CD4-positive, alpha-beta memory T cell (primary cell): ENCODE measurements around the gene DALRD3. TPM values are rescaled to one million over a fixed set of nuclear protein-coding genes. Genes with fewer than 3 reads are reported as not detected.
A peak's percentile ranks its signal among the peaks of the same experiment; 100 is the strongest.
"Not testable (repeated sequence)": the region's sequence is repeated elsewhere in the genome, so short reads cannot be mapped to it uniquely, and the experiment has no call there.

Experiments
- CTCF ChIA-PET: fragments of 350-600 bp; sonication (Branson Sonifier 250); formaldehyde crosslinking; loops from one replicate; lab custom pipeline; 2021; ENCODE audit warnings: inconsistent platforms; ENCODE audit not compliant: partially characterized antibody; lab: Charles Lee
- POLR2A ChIA-PET: fragments of 350-600 bp; sonication (Branson Sonifier 250); formaldehyde crosslinking; loops from one replicate; lab custom pipeline; 2021; ENCODE audit not compliant: partially characterized antibody; lab: Charles Lee
- DNase-seq, 5 donors: peaks; one replicate each; pipeline versions ENCODE4 v3.0.0 to v3.0.0-alpha.2; 2020 to 2022; ENCODE audit warnings: mixed read lengths in 1 of 5
- H3K27ac ChIP-seq: one replicate; pipeline ENCODE4 v1.7.0; 2013; ENCODE audit warnings: low read depth, low read length
- H3K27me3 ChIP-seq: 2 replicates; pipeline ENCODE4 v1.7.0; 2013; ENCODE audit warnings: mild to moderate bottlenecking, low read length, moderate library complexity; ENCODE audit not compliant: insufficient read depth
- H3K36me3 ChIP-seq: 2 replicates; pipeline ENCODE4 v1.7.0; 2013; ENCODE audit warnings: mild to moderate bottlenecking, low read length, moderate library complexity; ENCODE audit not compliant: insufficient read depth
- H3K4me1 ChIP-seq: 2 replicates; pipeline ENCODE4 v1.7.0; 2013; ENCODE audit warnings: mild to moderate bottlenecking, low read length, moderate library complexity; ENCODE audit not compliant: insufficient read depth
- H3K4me3 ChIP-seq, 2 donors: one replicate each; pipeline ENCODE4 v1.7.0; 2013; ENCODE audit warnings: low read length in 2 of 2, mild to moderate bottlenecking in 1 of 2
- H3K9me3 ChIP-seq, 2 donors: one replicate each; pipeline ENCODE4 v1.7.0; 2013; ENCODE audit warnings: low read length in 2 of 2, control low read depth in 1 of 2; ENCODE audit not compliant: control insufficient read depth in 1 of 2
- H3K27ac Mint-ChIP-seq, 7 donors: one replicate each; pipeline ENCODE4 v1.8.0; 2020 to 2021; ENCODE audit warnings: mixed read lengths in 7 of 7, mild to moderate bottlenecking in 6 of 7, inconsistent platforms in 3 of 7, moderate library complexity in 3 of 7
- H3K27me3 Mint-ChIP-seq, 2 donors: one replicate each; pipeline ENCODE4 v1.8.0; 2020 to 2021; ENCODE audit warnings: mixed read lengths in 2 of 2
- H3K36me3 Mint-ChIP-seq, 2 donors: one replicate each; pipeline ENCODE4 v1.8.0; 2020 to 2021; ENCODE audit warnings: mixed read lengths in 2 of 2, inconsistent platforms in 1 of 2, mild to moderate bottlenecking in 1 of 2
- H3K4me1 Mint-ChIP-seq, 4 donors: one replicate each; pipeline ENCODE4 v1.8.0; 2020 to 2021; ENCODE audit warnings: mixed read lengths in 4 of 4, mild to moderate bottlenecking in 1 of 4
- H3K4me3 Mint-ChIP-seq, 8 donors: one replicate each; pipeline ENCODE4 v1.8.0; 2020 to 2021; ENCODE audit warnings: mixed read lengths in 8 of 8, mild to moderate bottlenecking in 7 of 8, moderate library complexity in 6 of 8, inconsistent platforms in 3 of 8
- H3K9me3 Mint-ChIP-seq, 8 donors: one replicate each; pipeline ENCODE4 v1.8.0; 2020 to 2021; ENCODE audit warnings: mixed read lengths in 8 of 8, mild to moderate bottlenecking in 5 of 8, inconsistent platforms in 3 of 8, moderate library complexity in 1 of 8
- intact Hi-C: fragments of 100-400 bp; cut with micrococcal nuclease; formaldehyde crosslinking; loops from one replicate; pipeline ENCODE4 v1.15.1; 2023
- polyA plus RNA-seq, 2 donors: library from polyadenylated mRNA; unstranded; fragments of 300-500 nt; fragmentation: Illumina TruSeq; gene quantifications; one replicate each; pipeline ENCODE4 v1.2.3, GENCODE V29; 2021
- total RNA-seq, 2 experiments: library from RNA; stranded (reverse); gene quantifications; one replicate each; pipeline ENCODE4 v1.2.3, GENCODE V29; 2021

DALRD3 gene
- total and polyA plus RNA-seq, 4 experiments from 2014 or later: 31.2 to 41.3 (median 32.5) TPM

DNA sequence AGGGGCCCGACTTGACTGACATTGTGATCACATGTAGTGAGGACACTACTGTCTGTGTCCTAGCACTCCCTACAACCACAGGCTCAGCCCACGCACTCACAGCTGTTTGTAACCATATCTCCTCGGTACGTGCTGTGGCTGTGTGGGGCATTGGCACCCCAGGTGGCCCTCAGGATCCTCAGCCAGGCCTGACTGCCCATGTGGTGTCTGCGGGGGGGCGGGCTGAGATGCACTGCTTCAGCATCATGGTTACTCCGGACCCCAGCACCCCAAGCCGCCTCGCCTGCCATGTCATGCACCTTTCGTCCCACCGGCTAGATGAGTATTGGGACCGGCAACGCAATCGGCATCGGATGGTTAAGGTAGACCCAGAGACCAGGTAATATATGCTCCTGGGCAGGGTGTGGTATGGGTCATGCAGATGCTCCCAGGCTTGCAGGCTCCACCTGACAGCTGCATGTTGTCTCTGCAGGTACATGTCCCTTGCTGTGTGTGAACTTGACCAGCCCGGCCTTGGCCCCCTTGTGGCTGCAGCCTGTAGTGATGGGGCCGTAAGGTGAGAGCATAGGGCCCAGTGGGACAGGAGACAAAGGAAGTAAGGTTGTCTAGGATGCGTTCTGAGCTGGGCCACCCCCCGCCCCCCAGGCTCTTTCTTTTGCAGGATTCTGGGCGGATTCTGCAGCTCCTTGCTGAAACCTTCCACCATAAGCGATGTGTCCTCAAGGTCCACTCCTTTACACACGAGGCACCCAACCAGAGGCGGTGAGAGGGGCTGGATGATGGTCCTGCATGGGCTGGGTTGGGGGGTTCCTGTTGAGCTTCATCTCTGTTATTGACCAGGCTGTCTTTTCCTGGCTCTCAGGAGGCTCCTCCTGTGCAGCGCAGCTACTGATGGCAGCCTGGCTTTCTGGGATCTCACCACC lies 4.4 kb downstream of the DALRD3 start:
- intact Hi-C loops: loop anchor here (1.0 kb wide), 1 partner anchor 27 kb away; no protein-coding TSS in a partner anchor
- Histone ChIP-seq H3K36me3 (peaks cover 50% of the 10 kb centered on the region), H3K9me3 (no peaks in the 10 kb centered on the region), H3K27ac (no peak overlapping the region), H3K27me3 (no peaks in the 10 kb centered on the region), H3K4me3 (no peak overlapping the region), H3K4me1 (peaks cover 18% of the 10 kb centered on the region)
- Mint-ChIP-seq H3K27me3 (no peaks in the 10 kb centered on the region), H3K4me1 (peaks cover 11 to 33% (median 20%) of the 10 kb centered on the region in 4 donors), H3K4me3 (peak overlapping the region in 1 of 8 donors; percentile 15), H3K36me3 (peaks cover 0 to 51% of the 10 kb centered on the region in 2 donors), H3K9me3 (peaks cover 0 to 1% (median 0%) of the 10 kb centered on the region in 8 donors), H3K27ac (peak overlapping the region in 2 of 7 donors; percentile 38 to 48)
- peak; percentile 39 to 59 (median 47) for DNase-seq
- CTCF ChIA-PET: interaction anchor here (0.6 to 15.4 kb wide), 5 partner anchors 7 to 821 kb away, joined by 3 to 216 read pairs (median 6); partner anchors contain the start of genes DALRD3, NDUFAF3, P4HTM and SLC25A20
- POLR2A ChIA-PET: interaction anchor here (17.3 to 22.1 kb wide), 3 partner anchors 3 to 23 kb away, joined by 377 to 629 read pairs (median 629); partner anchors contain the start of genes DALRD3, IMPDH2, NDUFAF3 and P4HTM

- Mint-ChIP-seq H3K27me3 (no peaks in the 10 kb centered on the region), H3K27ac (no peak overlapping the region), H3K9me3 (peaks cover 0 to 1% (median 0%) of the 10 kb centered on the region in 8 donors), H3K36me3 (peaks cover 0 to 51% of the 10 kb centered on the region in 2 donors), H3K4me3 (no peak overlapping the region), H3K4me1 (peaks cover 11 to 31% (median 20%) of the 10 kb centered on the region in 4 donors)
- no peak overlapping the region for H3K4me3 ChIP-seq
- H3K27ac ChIP-seq: no peak overlapping the region
- peak in 1 of 5 donors; percentile 15 for DNase-seq
- POLR2A ChIA-PET: interaction anchor here (17.3 to 22.1 kb wide), 3 partner anchors 2 to 22 kb away, joined by 377 to 629 read pairs (median 629); partner anchors contain the start of genes DALRD3, IMPDH2, NDUFAF3 and P4HTM
- CTCF ChIA-PET: interaction anchor here (1.4 to 15.4 kb wide), 5 partner anchors 7 to 40 kb away, joined by 3 to 216 read pairs (median 6); partner anchors contain the start of genes DALRD3, IMPDH2, NDUFAF3 and P4HTM
- peaks cover 50% of the 10 kb centered on the region for H3K36me3 ChIP-seq
- no peaks in the 10 kb centered on the region for H3K9me3 ChIP-seq
- intact Hi-C loops: no loop called here
- H3K4me1 ChIP-seq: peaks cover 21% of the 10 kb centered on the region
- H3K27me3 ChIP-seq: no peaks in the 10 kb centered on the region
Measured at GRCh38 chr3:49013113-49013737, 5.2 kb downstream of the DALRD3 start.

- Mint-ChIP-seq H3K9me3 (no peaks in the 10 kb centered on the region), H3K4me3 (no peak overlapping the region), H3K4me1 (peaks cover 15 to 34% (median 22%) of the 10 kb centered on the region in 4 donors), H3K36me3 (peaks cover 0 to 56% of the 10 kb centered on the region in 2 donors), H3K27ac (no peak overlapping the region), H3K27me3 (no peaks in the 10 kb centered on the region)
- POLR2A ChIA-PET: interaction anchor here (0.9 to 22.1 kb wide), 5 partner anchors 2 to 707 kb away, joined by 3 to 629 read pairs (median 377); partner anchors contain the start of genes AMIGO3, DALRD3, IMPDH2 and NDUFAF3
- CTCF ChIA-PET: interaction anchor here (1.4 to 15.4 kb wide), 5 partner anchors 8 to 40 kb away, joined by 3 to 216 read pairs (median 4); partner anchors contain the start of genes DALRD3, IMPDH2, NDUFAF3 and P4HTM
- Histone ChIP-seq H3K27ac (no peak overlapping the region), H3K9me3 (no peaks in the 10 kb centered on the region), H3K36me3 (peaks cover 50% of the 10 kb centered on the region), H3K27me3 (no peaks in the 10 kb centered on the region), H3K4me1 (peaks cover 23% of the 10 kb centered on the region), H3K4me3 (no peak overlapping the region)
- intact Hi-C loops: no loop called here
- DNase-seq: peak in 1 of 5 donors; percentile 7
Measured at GRCh38 chr3:49012441-49013017, 5.9 kb downstream of the DALRD3 start.

DNA sequence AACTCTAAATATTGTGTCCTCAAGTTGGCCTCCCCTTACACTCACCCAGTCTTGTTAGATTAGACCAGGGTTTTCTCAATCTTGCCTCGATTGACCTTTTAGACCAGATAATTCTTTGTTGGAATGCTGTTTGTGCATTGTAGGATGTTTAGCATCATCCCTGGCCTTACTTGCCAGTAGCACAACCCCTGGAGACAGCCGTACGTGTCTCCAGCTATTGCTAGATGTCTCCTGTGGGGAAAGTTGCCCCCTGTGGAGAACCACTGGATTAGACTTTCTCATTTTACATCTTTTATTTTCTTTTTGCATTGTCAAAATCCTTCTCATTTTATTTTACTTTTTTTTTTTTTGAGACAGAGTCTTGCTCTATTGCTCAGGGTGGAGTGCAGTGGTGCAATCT lies 9.0 kb downstream of the DALRD3 start:
- CTCF ChIA-PET: interaction anchor here (6.4 to 10.3 kb wide), 2 partner anchors 11 to 21 kb away, joined by 136 to 173 read pairs; partner anchors contain the start of genes DALRD3, NDUFAF3 and P4HTM
- Mint-ChIP-seq H3K36me3 (peaks cover 0 to 41% of the 10 kb centered on the region in 2 donors), H3K27me3 (no peaks in the 10 kb centered on the region), H3K4me1 (peaks cover 15 to 37% (median 24%) of the 10 kb centered on the region in 4 donors), H3K9me3 (peaks cover 0 to 2% (median 0%) of the 10 kb centered on the region in 8 donors), H3K4me3 (peak overlapping the region in 5 of 8 donors; percentile 36 to 72 (median 58)), H3K27ac (peak overlapping the region in 3 of 7 donors; percentile 59 to 99 (median 96))
- H3K36me3 ChIP-seq: peaks cover 31% of the 10 kb centered on the region
- no peak for DNase-seq
- POLR2A ChIA-PET: interaction anchor here (6.1 to 22.1 kb wide), 2 partner anchors 12 to 18 kb away, joined by 191 to 629 read pairs; partner anchors contain the start of genes DALRD3, IMPDH2, NDUFAF3 and P4HTM
- H3K27me3 ChIP-seq: no peaks in the 10 kb centered on the region
- intact Hi-C loops: loop anchor here (5.0 kb wide), 1 partner anchor 322 kb away; the partner anchor contains the start of gene NCKIPSD
- H3K9me3 ChIP-seq: no peaks in the 10 kb centered on the region
- peaks cover 20% of the 10 kb centered on the region for H3K4me1 ChIP-seq
- H3K27ac ChIP-seq: no peak overlapping the region
- no peak overlapping the region for H3K4me3 ChIP-seq

DNA sequence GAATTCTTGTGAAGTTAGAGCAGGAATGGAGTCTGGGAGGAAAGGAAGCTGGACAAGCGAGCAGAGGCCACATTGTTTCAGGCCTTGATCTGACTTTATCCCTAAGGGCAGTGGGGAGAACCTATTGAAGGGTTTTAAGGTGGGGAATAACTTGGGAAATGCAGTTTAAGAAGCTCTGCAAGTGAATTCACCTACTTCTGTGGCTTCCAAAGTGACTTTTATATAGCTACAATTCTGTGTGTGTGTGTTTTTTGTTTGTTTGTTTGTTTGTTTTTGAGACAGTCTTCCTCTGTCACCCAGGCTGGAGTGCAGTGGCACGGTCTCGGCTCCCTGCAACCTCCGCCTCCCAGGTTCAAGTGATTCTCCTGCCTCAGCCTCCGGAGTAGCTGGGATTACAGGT lies 9.8 kb downstream of the DALRD3 start:
- H3K27me3 ChIP-seq, H3K27me3 Mint-ChIP-seq, H3K9me3 ChIP-seq, H3K9me3 Mint-ChIP-seq, H3K4me3 ChIP-seq, DNase-seq: not testable (repeated sequence)
- POLR2A ChIA-PET: interaction anchor here (1.7 to 22.1 kb wide), 5 partner anchors 13 to 97 kb away, joined by 3 to 629 read pairs (median 69); partner anchors contain the start of genes DALRD3, IMPDH2, NDUFAF3 and P4HTM
- intact Hi-C loops: loop anchor here (5.0 kb wide), 1 partner anchor 321 kb away; the partner anchor contains the start of gene NCKIPSD
- H3K4me1 ChIP-seq: peaks cover 20% of the 10 kb centered on the region
- peak overlapping the region; percentile 87 for H3K27ac ChIP-seq
- Mint-ChIP-seq H3K4me3 (peak overlapping the region; percentile 93 to 99 (median 98)), H3K36me3 (peaks cover 0 to 34% of the 10 kb centered on the region in 2 donors), H3K4me1 (peaks cover 15 to 37% (median 24%) of the 10 kb centered on the region in 4 donors), H3K27ac (peak overlapping the region; percentile 95 to 100 (median 99))
- H3K36me3 ChIP-seq: peaks cover 24% of the 10 kb centered on the region
- CTCF ChIA-PET: interaction anchor here (6.4 to 10.3 kb wide), 2 partner anchors 12 to 21 kb away, joined by 136 to 173 read pairs; partner anchors contain the start of genes DALRD3, NDUFAF3 and P4HTM
